A673 (cell line): ENCODE measurements around the gene DIP2C. TPM values are rescaled to one million over a fixed set of nuclear protein-coding genes. Genes with fewer than 3 reads are reported as not detected.

Source experiments
- BruUV-seq: library from RNA; stranded (reverse); fragments of 400-500 nt; replicated peaks from 2 replicates; lab custom pipeline; 2021; lab: Mats Ljungman, UMichigan
- CTCF ChIA-PET: fragments of 300-600 bp; sonication (Branson Sonifier 250); formaldehyde crosslinking; loops from one replicate; lab custom pipeline; 2022; ENCODE audit warnings: antibody characterized with exemption; lab: Charles Lee
- POLR2A ChIA-PET: fragments of 300-600 bp; sonication (Branson Sonifier 250); formaldehyde crosslinking; loops from one replicate; lab custom pipeline; 2022; ENCODE audit warnings: antibody characterized with exemption; ENCODE audit not compliant: low non-redundant PET; lab: Charles Lee
- DNase-seq: peaks from one replicate; pipeline ENCODE4 v3.0.0-alpha.2; 2015; ENCODE audit warnings: low spot score
- H3K27ac ChIP-seq: fragments of 200-600 bp; sonication (generic); 2 replicates; pipeline ENCODE4 v1.5.1; 2016; ENCODE audit warnings: mixed run types, low read depth, mild to moderate bottlenecking, mixed read lengths, antibody characterized with exemption, low read length; ENCODE audit not compliant: poor library complexity, severe bottlenecking
- H3K27me3 ChIP-seq: fragments of 200-600 bp; sonication (generic); replicated peaks from 2 replicates; pipeline ENCODE4 v1.6.1; 2017; ENCODE audit warnings: mixed run types, low read depth, mild to moderate bottlenecking, mixed read lengths, antibody characterized with exemption, low read length; ENCODE audit not compliant: insufficient read depth, poor library complexity
- H3K36me3 ChIP-seq: fragments of 200-600 bp; sonication (generic); 2 replicates; pipeline ENCODE4 v1.6.1; 2016; ENCODE audit warnings: mixed run types, mild to moderate bottlenecking, mixed read lengths, antibody characterized with exemption, low read length; ENCODE audit not compliant: insufficient read depth, poor library complexity, severe bottlenecking
- H3K4me1 ChIP-seq: fragments of 200-600 bp; sonication (generic); 2 replicates; pipeline ENCODE4 v1.6.1; 2017; ENCODE audit warnings: mixed run types, mild to moderate bottlenecking, mixed read lengths, antibody characterized with exemption, low read length; ENCODE audit not compliant: insufficient read depth, poor library complexity, severe bottlenecking
- H3K4me3 ChIP-seq: fragments of 200-600 bp; sonication (generic); 2 replicates; pipeline ENCODE4 v1.5.1; 2016; ENCODE audit warnings: low read depth, mixed run types, mild to moderate bottlenecking, mixed read lengths, low read length; ENCODE audit not compliant: poor library complexity, severe bottlenecking
- H3K9me3 ChIP-seq: fragments of 200-600 bp; sonication (generic); 2 replicates; pipeline ENCODE4 v1.6.1; 2016; ENCODE audit warnings: mixed run types, low read depth, mild to moderate bottlenecking, mixed read lengths, antibody characterized with exemption, low read length; ENCODE audit not compliant: poor library complexity, severe bottlenecking
- CTCF ChIP-seq: fragments of 300-800, 200-600 bp; sonication (generic); conservative IDR thresholded peaks from 2 replicates; pipeline ENCODE4 v1.5.1; 2017; ENCODE audit warnings: low read depth, mild to moderate bottlenecking, antibody characterized with exemption, low read length, moderate library complexity, mixed read lengths
- EZH2 ChIP-seq: fragments of 200-600 bp; sonication (generic); IDR thresholded peaks from 2 replicates; pipeline ENCODE4 v1.6.1; 2017; ENCODE audit warnings: borderline replicate concordance, low read depth, mild to moderate bottlenecking, mixed read lengths, antibody characterized with exemption, low read length; ENCODE audit not compliant: poor library complexity, severe bottlenecking
- intact Hi-C: fragments of 100-400 bp; cut with micrococcal nuclease; formaldehyde crosslinking; loops from one replicate; pipeline ENCODE4 v1.10.0; 2022; ENCODE audit not compliant: unreplicated experiment
- total RNA-seq: library from RNA; stranded (reverse); gene quantifications from 2 replicates; pipeline ENCODE4 v1.2.3, GENCODE V29; 2021

DIP2C gene
- total RNA-seq, 1 experiment from 2014 or later = 13.2 TPM

DNA sequence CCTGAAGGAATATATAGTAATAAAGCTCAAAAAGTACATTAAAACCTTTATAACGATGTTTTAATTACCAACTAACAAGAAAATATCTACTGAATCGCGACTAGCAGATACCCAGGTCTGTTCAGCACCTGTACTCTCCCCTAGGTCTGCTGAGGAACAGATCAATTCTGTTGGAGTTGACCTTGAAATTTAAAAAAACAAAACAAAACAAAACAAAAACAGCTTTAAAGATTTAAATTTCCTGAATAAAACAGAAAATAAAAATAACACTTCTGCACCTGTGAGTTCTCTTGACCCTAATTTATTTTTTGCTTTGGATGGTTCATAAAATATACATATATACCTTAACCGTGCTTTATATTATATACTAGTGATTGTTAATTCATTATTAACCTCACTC is 24.6 kb downstream of the DIP2C start:
- no peaks in the 10 kb centered on the region for H3K36me3 ChIP-seq
- POLR2A ChIA-PET = no interaction called here
- intact Hi-C loops = no loop called here

GRCh38 chr10:664301-664700 is 25.2 kb downstream of the DIP2C start:
- POLR2A ChIA-PET = no interaction called here
- Histone ChIP-seq H3K27ac (no peak overlapping the region), H3K27me3 (no peaks in the 10 kb centered on the region), H3K4me3 (no peak overlapping the region), H3K36me3 (no peaks in the 10 kb centered on the region), H3K9me3 (no peaks in the 10 kb centered on the region), H3K4me1 (peaks cover 15% of the 10 kb centered on the region)
- TF ChIP-seq EZH2 (no peak), CTCF (no peak)
- no peak for DNase-seq
- CTCF ChIA-PET = no interaction called here
- intact Hi-C loops = no loop called here
- no TSS peak for BruUV-seq

More for the DNA sequence above, 24.6 kb downstream of the DIP2C start:
- H3K4me1 ChIP-seq = peaks cover 9% of the 10 kb centered on the region
- TF ChIP-seq EZH2 (no peak), CTCF (no peak)
- no peaks in the 10 kb centered on the region for H3K9me3 ChIP-seq
- no peak overlapping the region for H3K4me3 ChIP-seq
- H3K27me3 ChIP-seq = no peaks in the 10 kb centered on the region
- CTCF ChIA-PET = no interaction called here
- DNase-seq = no peak
- no TSS peak for BruUV-seq
- no peak overlapping the region for H3K27ac ChIP-seq

DNA sequence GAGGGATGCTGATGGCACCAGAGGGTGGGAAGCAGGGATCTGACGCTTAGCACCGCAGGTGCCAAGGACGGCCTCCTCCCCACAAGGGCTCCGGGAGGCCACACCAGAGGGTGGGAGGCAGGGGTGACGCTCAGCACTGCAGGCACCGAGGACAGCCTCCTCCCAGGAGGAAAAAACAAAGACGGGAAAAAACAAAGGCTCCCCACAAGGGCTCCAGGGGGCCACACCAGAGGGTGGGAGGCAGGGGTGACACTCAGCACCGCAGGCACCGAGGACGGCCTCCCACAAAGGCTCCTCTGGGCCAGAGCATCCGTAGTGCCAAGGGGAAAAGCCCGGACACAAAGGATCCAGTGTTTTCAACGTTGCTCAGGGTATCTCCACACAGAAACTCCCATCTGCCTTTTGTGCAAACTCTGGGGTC is 25.6 kb downstream of the DIP2C start:
- TF ChIP-seq EZH2 (no peak), CTCF (no peak)
- H3K4me3 ChIP-seq = no peak overlapping the region
- intact Hi-C loops = no loop called here
- H3K27ac ChIP-seq = no peak overlapping the region
- no peaks in the 10 kb centered on the region for H3K36me3 ChIP-seq
- no peak for DNase-seq
- BruUV-seq = no TSS peak
- no peaks in the 10 kb centered on the region for H3K27me3 ChIP-seq
- ChIA-PET CTCF (no interaction called here), POLR2A (no interaction called here)
- peaks cover 19% of the 10 kb centered on the region for H3K4me1 ChIP-seq
- no peaks in the 10 kb centered on the region for H3K9me3 ChIP-seq
